ENCODE measurements around the gene TRIO.
A peak's percentile ranks its signal among the peaks of the same experiment; 100 is the strongest.

The TRIO gene

GRCh38 chr5:14102666-14103065 lies 40.5 kb upstream of the TRIO start:
- Histone ChIP-seq H2BK5ac (ENCODE audit: low read length) (no peak overlapping the region), H3K36me3 (ENCODE audit: control insufficient read depth, insufficient read depth, low read length) (no peaks in the 10 kb centered on the region), H4K5ac (ENCODE audit: low read length) (no peak overlapping the region), H3K27me3 (ENCODE audit: insufficient read depth, low read length, poor library complexity) (no peaks in the 10 kb centered on the region), H2AK5ac (ENCODE audit: low read length) (no peak overlapping the region), H3K4me2 (ENCODE audit: low read length) (no peak overlapping the region), H3K4ac (ENCODE audit: low read depth, low read length) (no peak overlapping the region), H2BK15ac (replicated peaks; ENCODE audit: low read depth) (no peak overlapping the region), H3K79me1 (ENCODE audit: low read length) (no peaks in the 10 kb centered on the region), H3K4me1 (ENCODE audit: control insufficient read depth, low read depth, low read length) (no peaks in the 10 kb centered on the region), H3K4me3 (ENCODE audit: low read length) (no peak overlapping the region), H3K9ac (ENCODE audit: low read length) (no peak overlapping the region), H3K18ac (ENCODE audit: low read length) (no peak overlapping the region), H4K8ac (ENCODE audit: low read depth, low read length) (no peak overlapping the region), H3K23ac (ENCODE audit: low read length) (no peak overlapping the region), H3K27ac (ENCODE audit: low read depth, low read length) (no peak overlapping the region), H3K56ac (ENCODE audit: low read length) (no peak overlapping the region), H2BK120ac (ENCODE audit: low read depth, low read length) (no peak overlapping the region), H3K79me2 (ENCODE audit: control insufficient read depth, insufficient read depth, low read length) (no peaks in the 10 kb centered on the region)
- WGBS (ENCODE audit: extremely low coverage, insufficient coverage, low lambda C conversion rate): no CpG with 5 or more reads among the region's 1 CpG
- no peak for DNase-seq

DNA sequence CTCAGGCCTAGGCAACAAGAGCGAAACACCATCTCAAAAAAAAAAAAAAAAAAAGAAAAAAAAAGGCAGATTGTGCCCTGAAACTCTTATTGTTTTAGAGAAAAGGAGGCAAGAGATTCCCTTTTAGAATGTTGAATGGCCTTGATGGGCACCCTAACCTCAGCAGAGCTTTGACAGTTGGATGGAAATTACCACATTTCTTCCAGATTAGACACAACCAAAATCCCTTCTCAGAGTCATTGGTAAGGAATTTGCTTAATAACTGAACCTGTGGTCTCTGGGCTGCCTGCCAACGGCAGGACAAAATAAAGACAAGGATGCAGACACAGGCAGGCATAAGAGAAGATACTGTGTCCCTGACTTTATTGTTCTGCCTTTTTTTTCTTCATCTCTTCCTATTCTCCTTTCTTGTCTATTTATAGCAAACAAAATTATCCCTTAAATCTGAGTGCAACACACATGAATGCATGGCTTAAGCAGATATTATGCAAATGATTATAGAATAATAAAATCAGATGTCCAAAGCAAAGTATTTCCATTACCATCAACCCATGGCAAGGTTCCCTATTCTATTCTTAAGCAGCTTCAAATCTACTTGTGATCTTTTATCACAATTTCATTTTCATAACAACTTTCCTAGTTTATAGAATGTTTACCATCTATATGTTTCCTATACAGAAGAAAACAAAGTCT lies 37.3 kb upstream of the TRIO start:
- Histone ChIP-seq H3K4me3 (ENCODE audit: low read length) (no peak overlapping the region), H3K79me1 (ENCODE audit: low read length) (no peaks in the 10 kb centered on the region), H3K36me3 (ENCODE audit: control insufficient read depth, insufficient read depth, low read length) (no peaks in the 10 kb centered on the region), H3K23ac (ENCODE audit: low read length) (no peak overlapping the region), H3K27me3 (ENCODE audit: insufficient read depth, low read length, poor library complexity) (no peaks in the 10 kb centered on the region), H2BK120ac (ENCODE audit: low read depth, low read length) (no peak overlapping the region), H3K4me2 (ENCODE audit: low read length) (no peak overlapping the region), H3K4ac (ENCODE audit: low read depth, low read length) (no peak overlapping the region), H2AK5ac (ENCODE audit: low read length) (no peak overlapping the region), H3K79me2 (ENCODE audit: control insufficient read depth, insufficient read depth, low read length) (no peaks in the 10 kb centered on the region), H2BK5ac (ENCODE audit: low read length) (no peak overlapping the region), H4K5ac (ENCODE audit: low read length) (no peak overlapping the region), H3K4me1 (ENCODE audit: control insufficient read depth, low read depth, low read length) (peaks cover 2% of the 10 kb centered on the region), H3K9ac (ENCODE audit: low read length) (no peak overlapping the region), H4K8ac (ENCODE audit: low read depth, low read length) (no peak overlapping the region), H3K18ac (ENCODE audit: low read length) (no peak overlapping the region), H3K56ac (ENCODE audit: low read length) (peak overlapping the region; percentile 26), H3K27ac (ENCODE audit: low read depth, low read length) (no peak overlapping the region), H2BK15ac (replicated peaks; ENCODE audit: low read depth) (no peak overlapping the region)
- DNase-seq: peak; percentile 28
- no CpG with 5 or more reads among the region's 2 CpGs for WGBS (ENCODE audit: extremely low coverage, insufficient coverage, low lambda C conversion rate)

DNA sequence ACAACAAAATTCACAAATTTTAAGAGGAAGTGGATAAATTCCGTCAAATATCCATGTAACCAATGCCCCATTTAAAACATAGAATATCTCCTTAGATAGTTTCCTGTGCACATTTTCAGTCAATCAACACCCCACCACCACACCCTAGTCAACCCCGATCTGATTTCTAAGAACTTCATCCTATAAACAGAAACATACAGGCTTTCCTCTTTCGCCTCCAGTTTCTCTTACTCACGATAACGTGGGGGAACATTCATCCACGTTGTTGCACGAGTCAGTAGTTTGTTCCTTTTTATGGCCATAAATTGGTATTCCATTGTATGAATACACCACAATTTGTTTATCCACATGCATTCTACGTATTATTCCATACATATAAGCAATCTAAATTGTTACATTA lies 35.6 kb upstream of the TRIO start:
- Histone ChIP-seq H4K5ac (ENCODE audit: low read length) (no peak overlapping the region), H3K27ac (ENCODE audit: low read depth, low read length) (no peak overlapping the region), H2BK5ac (ENCODE audit: low read length) (no peak overlapping the region), H4K8ac (ENCODE audit: low read depth, low read length) (no peak overlapping the region), H3K4me2 (ENCODE audit: low read length) (no peak overlapping the region), H3K4ac (ENCODE audit: low read depth, low read length) (no peak overlapping the region), H3K9ac (ENCODE audit: low read length) (no peak overlapping the region), H3K79me2 (ENCODE audit: control insufficient read depth, insufficient read depth, low read length) (no peaks in the 10 kb centered on the region), H3K56ac (ENCODE audit: low read length) (no peak overlapping the region), H3K27me3 (ENCODE audit: insufficient read depth, low read length, poor library complexity) (no peaks in the 10 kb centered on the region), H3K23ac (ENCODE audit: low read length) (no peak overlapping the region), H3K79me1 (ENCODE audit: low read length) (no peaks in the 10 kb centered on the region), H3K18ac (ENCODE audit: low read length) (no peak overlapping the region), H2BK120ac (ENCODE audit: low read depth, low read length) (no peak overlapping the region), H2AK5ac (ENCODE audit: low read length) (no peak overlapping the region), H3K4me1 (ENCODE audit: control insufficient read depth, low read depth, low read length) (peaks cover 2% of the 10 kb centered on the region), H3K36me3 (ENCODE audit: control insufficient read depth, insufficient read depth, low read length) (no peaks in the 10 kb centered on the region), H3K4me3 (ENCODE audit: low read length) (no peak overlapping the region), H2BK15ac (replicated peaks; ENCODE audit: low read depth) (no peak overlapping the region)
- DNase-seq: no peak
- 100% methylated on average over 1 of the region's 8 CpGs for WGBS (ENCODE audit: extremely low coverage, insufficient coverage, low lambda C conversion rate)

DNA sequence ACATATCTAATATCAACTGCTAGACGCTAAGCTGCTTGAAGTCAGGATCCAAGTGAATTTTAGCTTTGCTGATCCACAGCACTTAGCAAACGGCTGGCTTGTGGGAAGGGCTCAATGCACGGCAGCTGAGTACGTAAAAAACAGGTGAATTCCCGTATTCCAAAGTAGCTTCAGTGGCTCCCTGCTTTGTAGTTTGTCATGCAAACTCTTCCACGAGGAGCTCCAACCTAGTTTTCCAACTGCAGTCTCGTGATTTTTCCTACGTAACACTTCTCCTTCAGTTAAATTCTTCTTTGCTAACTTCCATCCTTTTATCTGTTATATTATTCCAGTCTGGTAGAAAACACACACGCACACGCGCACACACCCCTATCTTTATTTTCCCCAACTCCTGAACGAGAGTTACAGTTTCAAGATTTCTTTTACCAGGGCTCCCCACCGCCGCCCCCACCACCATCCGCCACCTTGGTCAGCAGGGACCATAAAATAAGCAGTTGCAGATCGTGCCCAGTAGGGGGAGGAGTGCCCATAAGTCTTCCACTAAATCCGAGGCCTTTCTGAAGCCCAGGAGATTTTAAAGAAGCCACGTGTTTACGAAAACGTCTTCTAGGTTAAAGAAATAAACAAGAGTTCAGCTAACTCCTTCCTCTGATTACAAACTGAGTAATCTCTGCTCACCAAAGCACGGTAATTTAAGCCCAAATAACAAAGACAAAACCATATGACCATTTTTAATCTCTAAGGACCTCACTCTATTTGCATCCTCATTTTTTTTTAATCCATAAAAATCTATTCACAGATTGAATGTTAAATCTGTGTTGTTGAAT lies 34.8 kb upstream of the TRIO start:
- Histone ChIP-seq H4K5ac (ENCODE audit: low read length) (no peak overlapping the region), H3K4ac (ENCODE audit: low read depth, low read length) (no peak overlapping the region), H4K8ac (ENCODE audit: low read depth, low read length) (no peak overlapping the region), H3K18ac (ENCODE audit: low read length) (no peak overlapping the region), H3K79me1 (ENCODE audit: low read length) (no peaks in the 10 kb centered on the region), H2AK5ac (ENCODE audit: low read length) (no peak overlapping the region), H3K79me2 (ENCODE audit: control insufficient read depth, insufficient read depth, low read length) (no peaks in the 10 kb centered on the region), H3K4me2 (ENCODE audit: low read length) (peak overlapping the region; percentile 13), H3K36me3 (ENCODE audit: control insufficient read depth, insufficient read depth, low read length) (no peaks in the 10 kb centered on the region), H2BK15ac (replicated peaks; ENCODE audit: low read depth) (peak overlapping the region; percentile 1), H2BK120ac (ENCODE audit: low read depth, low read length) (no peak overlapping the region), H3K9ac (ENCODE audit: low read length) (peak overlapping the region; percentile 38), H2BK5ac (ENCODE audit: low read length) (no peak overlapping the region), H3K56ac (ENCODE audit: low read length) (peak overlapping the region; percentile 63), H3K4me3 (ENCODE audit: low read length) (no peak overlapping the region), H3K23ac (ENCODE audit: low read length) (peak overlapping the region; percentile 10), H3K27me3 (ENCODE audit: insufficient read depth, low read length, poor library complexity) (no peaks in the 10 kb centered on the region), H3K4me1 (ENCODE audit: control insufficient read depth, low read depth, low read length) (peaks cover 6% of the 10 kb centered on the region), H3K27ac (ENCODE audit: low read depth, low read length) (no peak overlapping the region)
- no CpG with 5 or more reads among the region's 21 CpGs for WGBS (ENCODE audit: extremely low coverage, insufficient coverage, low lambda C conversion rate)
- DNase-seq: peak; percentile 88

- Histone ChIP-seq H2BK5ac (ENCODE audit: low read length) (no peak overlapping the region), H3K36me3 (ENCODE audit: control insufficient read depth, insufficient read depth, low read length) (no peaks in the 10 kb centered on the region), H3K18ac (ENCODE audit: low read length) (no peak overlapping the region), H2BK15ac (replicated peaks; ENCODE audit: low read depth) (no peak overlapping the region), H3K27ac (ENCODE audit: low read depth, low read length) (no peak overlapping the region), H3K4me2 (ENCODE audit: low read length) (no peak overlapping the region), H3K9ac (ENCODE audit: low read length) (no peak overlapping the region), H3K27me3 (ENCODE audit: insufficient read depth, low read length, poor library complexity) (no peaks in the 10 kb centered on the region), H3K56ac (ENCODE audit: low read length) (no peak overlapping the region), H3K79me1 (ENCODE audit: low read length) (no peaks in the 10 kb centered on the region), H3K79me2 (ENCODE audit: control insufficient read depth, insufficient read depth, low read length) (no peaks in the 10 kb centered on the region), H3K4me1 (ENCODE audit: control insufficient read depth, low read depth, low read length) (peaks cover 12% of the 10 kb centered on the region), H2BK120ac (ENCODE audit: low read depth, low read length) (no peak overlapping the region), H4K8ac (ENCODE audit: low read depth, low read length) (no peak overlapping the region), H3K4ac (ENCODE audit: low read depth, low read length) (peak overlapping the region; percentile 57), H3K4me3 (ENCODE audit: low read length) (no peak overlapping the region), H3K23ac (ENCODE audit: low read length) (no peak overlapping the region), H4K5ac (ENCODE audit: low read length) (no peak overlapping the region), H2AK5ac (ENCODE audit: low read length) (no peak overlapping the region)
- peak; percentile 22 for DNase-seq
- WGBS (ENCODE audit: extremely low coverage, insufficient coverage, low lambda C conversion rate): no CpG with 5 or more reads among the region's 8 CpGs
These were observed 33.9 kb upstream of the TRIO start for GRCh38 chr5:14109041-14109747.
